Measurements from ENCODE around the gene LY6G5B.

GRCh38 chr6:31655349-31656237, 14.2 kb upstream of the LY6G5B start, which contains the start of gene APOM:
- TF ChIP-seq CTCF (IDR thresholded peaks at IDR 0.05; ENCODE audit: low read length): no peak
- TF ChIP-seq EZH2 (optimal IDR thresholded peaks at IDR 0.05; ENCODE audit: low read depth, low read length): no peak
- no peak for TF ChIP-seq EZH2phosphoT487 (IDR thresholded peaks at IDR 0.05; ENCODE audit: low read length)
